NT2/D1 (cell line): ENCODE data around the gene DHTKD1.

ENCODE experiments used
- SUZ12 ChIP-seq: IDR thresholded peaks from 2 replicates; pipeline ENCODE4 v1.6.1; 2011; ENCODE audit not compliant: insufficient read length, insufficient read depth; ENCODE audit errors: extremely low read depth
- YY1 ChIP-seq: IDR thresholded peaks from 2 replicates; pipeline ENCODE4 v1.6.1; 2011; ENCODE audit not compliant: insufficient read length, insufficient read depth
- ZNF274 ChIP-seq: IDR thresholded peaks from 2 replicates; pipeline ENCODE4 v1.6.1; 2011; ENCODE audit warnings: mild to moderate bottlenecking, low read depth, low read length

- no peak for TF ChIP-seq SUZ12
- no peak for TF ChIP-seq ZNF274
- TF ChIP-seq YY1 = no peak
These were observed 13.0 kb upstream of the DHTKD1 start for GRCh38 chr10:12055732-12056131.
